ENCODE results near the gene ACVRL1.

Gene ACVRL1

DNA sequence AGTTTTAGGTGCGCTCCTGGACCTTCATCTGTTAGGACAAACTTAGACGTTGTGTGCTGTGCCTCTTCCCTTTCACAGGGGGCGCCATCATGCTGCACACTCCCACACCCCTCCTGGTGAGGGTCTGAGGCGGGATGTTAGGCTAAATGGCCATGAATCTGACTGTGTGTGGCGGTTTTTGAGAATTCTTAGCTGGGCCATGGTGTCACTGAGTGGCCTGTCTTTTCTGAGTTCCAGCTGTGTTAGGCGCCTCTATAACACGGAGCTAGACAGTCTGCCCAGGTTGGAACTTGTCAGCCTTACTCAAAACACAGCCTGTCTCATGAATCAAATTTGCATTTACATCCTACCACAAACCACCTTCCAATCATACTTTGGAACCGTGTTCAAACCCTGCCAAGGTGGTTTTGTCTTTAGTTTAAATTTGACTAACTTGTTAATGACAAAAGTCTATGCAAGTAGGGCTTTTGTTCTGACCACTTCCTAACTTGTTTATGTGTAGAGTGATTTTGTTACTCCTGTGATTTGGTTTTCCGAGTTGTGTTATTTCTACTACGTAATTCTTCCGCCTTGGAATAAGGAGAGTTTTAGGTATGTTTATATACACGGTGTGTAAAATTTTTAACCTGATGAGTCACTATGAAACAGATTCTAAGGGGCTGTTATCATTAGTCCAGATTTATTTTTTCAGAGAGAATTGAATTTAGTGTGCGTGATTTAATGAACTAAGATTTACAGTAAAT, 63.8 kb downstream of the ACVRL1 start:
- peak; percentile 25 for DNase-seq

DNA sequence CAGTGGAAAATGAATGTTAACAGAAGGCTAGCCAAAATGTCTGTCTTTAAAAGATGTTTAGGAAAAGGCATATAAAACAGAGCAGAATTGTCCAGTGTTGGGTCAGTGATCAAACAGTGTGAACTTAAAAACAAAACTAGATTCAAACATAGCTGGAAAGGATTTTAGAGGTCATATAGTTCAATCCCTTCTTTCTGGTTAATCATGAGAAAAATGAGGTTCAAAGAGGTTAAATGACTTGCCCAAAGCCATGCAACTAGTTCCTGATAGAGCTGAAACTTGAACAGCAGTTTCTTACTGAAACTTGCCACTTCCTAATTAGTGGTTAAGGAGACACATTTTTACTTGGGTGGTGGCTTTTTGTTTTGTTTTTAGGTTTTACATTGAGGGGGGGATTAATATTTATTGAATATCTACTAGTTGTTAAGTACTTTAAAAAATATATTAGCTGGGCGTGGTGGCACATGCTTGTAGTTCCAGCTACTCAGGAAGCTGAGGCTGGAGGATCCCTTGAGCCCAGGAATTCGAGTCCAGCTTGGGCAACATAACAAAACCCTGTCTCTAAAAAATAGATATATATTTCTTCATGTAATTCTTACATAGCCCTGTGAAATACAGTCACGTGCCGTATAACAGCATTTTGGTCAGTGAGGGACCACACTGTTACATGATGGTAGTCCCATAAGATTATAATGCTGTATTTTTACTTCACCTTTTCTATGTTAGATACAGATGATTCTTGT, 64.5 kb downstream of the ACVRL1 start:
- DNase-seq, result no peak

DNA sequence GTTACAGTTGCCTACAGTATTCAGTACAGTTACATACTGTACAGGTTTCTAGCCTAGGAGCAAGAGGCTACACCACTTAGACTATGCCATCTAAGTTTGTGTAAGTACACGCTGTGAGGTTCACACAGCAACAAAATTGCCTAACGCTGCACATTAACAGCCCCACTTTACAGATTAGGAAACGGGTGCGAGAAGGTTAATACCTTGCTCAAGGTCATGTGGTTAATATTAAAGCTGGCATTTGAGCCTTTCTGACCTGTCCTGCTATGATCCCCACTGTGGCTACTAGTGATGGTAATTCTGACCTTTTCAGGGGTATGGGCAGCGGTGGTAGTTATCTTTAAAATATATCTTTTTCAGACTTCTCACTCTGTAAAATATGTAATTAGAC, 65.1 kb downstream of the ACVRL1 start:
- no peak for DNase-seq

GRCh38 chr12:51972849-51973273, 65.6 kb downstream of the ACVRL1 start:
- DNase-seq, result peak; percentile 70

Data from CD4-positive, alpha-beta T cell treated with Interferon gamma for 1 hour (primary cell).